GM21367 (cell line): ENCODE measurements around the gene CUEDC2.
A peak's percentile ranks its signal among the peaks of the same experiment; 100 is the strongest.

ENCODE experiments used
- ATAC-seq: cut with Tn5 transposase; IDR thresholded peaks from one replicate; pipeline ENCODE4 v1.9.1; 2021; ENCODE audit not compliant: unreplicated experiment

The CUEDC2 gene, protein sequence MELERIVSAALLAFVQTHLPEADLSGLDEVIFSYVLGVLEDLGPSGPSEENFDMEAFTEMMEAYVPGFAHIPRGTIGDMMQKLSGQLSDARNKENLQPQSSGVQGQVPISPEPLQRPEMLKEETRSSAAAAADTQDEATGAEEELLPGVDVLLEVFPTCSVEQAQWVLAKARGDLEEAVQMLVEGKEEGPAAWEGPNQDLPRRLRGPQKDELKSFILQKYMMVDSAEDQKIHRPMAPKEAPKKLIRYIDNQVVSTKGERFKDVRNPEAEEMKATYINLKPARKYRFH

DNA sequence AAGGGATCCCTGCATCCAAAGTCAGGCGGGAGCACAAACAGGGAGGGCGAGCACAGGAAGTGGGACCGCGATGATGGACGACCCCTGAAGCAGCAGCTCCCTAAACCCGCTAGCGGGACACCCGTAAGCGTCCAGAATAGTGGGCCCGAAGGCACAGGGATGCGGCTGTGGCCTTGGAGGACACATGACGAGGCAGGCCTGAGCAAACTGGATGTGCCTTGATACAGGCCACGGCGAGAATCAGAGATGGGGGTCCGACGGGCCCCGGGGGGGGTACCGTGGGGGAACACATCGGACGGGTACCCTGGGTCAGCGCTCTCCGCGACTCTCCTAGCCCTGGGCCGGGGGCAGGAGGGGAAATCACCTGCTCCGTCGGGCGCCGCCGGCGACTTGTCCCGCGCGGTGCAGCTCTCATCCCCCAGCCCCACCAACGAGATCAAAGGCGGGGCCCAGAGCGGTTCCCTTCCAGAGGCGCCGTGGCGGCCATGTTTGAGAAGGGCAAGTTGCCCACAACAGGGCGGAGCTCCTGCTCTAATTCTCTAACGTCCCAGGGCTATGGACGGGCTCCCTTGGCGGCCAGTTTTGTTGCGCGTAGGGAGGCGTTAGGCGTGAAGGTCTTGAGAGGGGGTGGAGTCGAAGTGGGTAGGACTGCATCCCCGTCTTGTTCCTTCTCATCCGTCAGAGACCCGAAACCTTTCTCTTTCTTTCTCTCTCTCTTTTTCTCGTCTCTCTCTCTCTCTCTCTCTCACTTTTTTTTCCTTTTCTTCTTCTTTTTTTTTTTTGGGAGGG, at the start of gene CUEDC2:
CUEDC2 (minus strand) TSS at position 413 of the 789 bp plus-strand sequence. CDS start 7,386 bp downstream, outside the sequence.
- ATAC-seq: peak; percentile 82

DNA sequence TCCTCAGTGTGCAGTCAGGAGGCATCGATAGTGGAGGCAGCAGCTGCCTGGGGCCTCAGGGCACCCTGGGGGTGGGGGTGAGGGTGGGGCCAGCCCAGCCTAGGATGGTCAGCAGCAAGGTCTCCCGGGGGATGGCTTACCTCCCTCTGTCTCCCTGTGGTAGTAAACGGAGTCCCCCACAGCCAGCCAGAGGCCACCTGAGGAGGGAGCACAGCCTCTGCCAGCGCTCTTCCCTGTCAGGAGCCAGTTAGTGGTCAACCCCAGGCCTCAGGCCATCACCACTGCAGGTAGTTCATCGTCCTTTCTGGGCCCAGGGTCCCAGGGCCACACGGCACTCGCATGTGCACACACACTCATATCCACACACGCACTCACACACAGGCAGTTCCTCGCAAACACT, 48.0 kb upstream of the CUEDC2 start:
- no peak for ATAC-seq

DNA sequence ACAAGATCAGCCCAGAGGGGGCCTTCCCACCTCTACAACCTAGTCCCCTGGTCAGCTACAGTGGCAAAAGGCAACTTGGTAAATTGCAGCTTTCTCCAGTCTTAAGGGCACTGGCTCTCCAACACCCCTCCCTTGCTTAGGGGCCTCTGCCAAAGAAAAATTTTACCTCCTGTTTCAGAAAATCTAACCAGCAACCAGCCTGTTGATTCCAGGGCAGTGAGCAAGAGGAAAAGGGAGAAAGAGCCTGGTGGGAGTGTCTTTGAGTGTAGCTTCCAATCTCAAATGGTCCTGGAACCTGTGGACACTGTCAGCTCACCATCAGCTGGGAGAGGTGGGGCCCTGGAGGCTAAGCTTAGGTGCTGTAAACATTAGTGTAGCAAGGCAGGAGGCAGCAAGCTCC, 47.3 kb upstream of the CUEDC2 start:
- no peak for ATAC-seq

DNA sequence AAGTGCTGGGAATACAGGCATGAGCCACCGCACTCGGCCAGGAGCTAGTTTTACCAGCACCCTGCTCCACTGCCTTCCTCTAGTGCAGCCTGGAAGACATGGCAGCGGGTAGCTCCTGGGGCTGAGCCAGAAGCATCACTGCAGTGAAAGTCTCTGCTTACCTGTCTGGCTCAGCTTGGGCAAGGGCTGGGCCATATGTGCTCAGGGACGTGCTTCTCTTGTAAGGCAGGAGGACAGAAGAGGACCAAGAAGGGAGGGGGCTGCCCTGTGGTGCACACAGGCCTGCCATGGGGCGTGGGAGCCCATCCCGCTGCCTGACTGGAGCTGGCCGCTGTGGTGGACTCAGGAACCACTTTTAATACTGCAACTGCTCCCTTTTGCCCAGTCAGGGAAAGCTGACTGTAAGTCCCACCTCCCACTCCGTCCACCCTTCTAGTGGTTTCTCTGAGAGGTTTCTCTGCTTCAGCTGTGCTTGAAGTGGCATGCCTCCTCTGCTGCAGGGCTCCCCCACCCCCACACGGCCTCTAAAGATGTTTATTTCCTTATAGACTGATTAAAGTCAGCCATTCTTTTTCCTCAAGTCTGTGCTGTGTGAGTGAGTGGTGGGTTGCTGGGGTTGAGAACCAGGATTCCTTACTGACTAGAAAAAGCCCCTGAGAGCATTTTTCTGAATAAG, 44.2 kb upstream of the CUEDC2 start:
- ATAC-seq: no peak

DNA sequence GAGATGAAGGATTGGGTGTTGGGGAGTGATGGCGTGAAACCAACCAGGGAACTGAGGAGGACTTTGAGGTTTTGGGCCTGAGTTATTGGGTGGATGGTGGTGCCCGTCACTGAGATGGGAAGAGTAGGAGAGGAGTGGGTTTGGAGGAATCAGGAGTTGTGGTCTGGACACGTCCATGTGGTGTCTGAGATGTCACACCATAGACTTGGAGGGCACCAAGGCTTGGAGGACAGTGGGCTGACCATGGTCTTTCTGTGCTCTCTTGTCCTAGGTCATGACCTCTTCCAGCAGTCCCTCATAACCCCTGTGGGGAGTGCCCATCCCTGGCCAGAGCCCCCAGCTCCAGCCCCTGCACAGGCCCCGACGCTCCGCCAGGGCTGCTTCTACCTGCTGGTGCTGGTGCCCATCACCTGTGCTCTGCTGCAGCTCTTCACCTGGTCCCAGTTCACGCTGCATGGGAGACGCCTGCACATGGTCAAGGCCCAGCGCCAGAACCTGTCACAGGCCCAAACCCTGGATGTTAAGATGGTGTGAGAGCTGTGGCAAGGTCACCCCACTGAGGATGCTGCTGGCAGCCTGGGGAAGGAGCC, 43.2 kb upstream of the CUEDC2 start:
- no peak for ATAC-seq

DNA sequence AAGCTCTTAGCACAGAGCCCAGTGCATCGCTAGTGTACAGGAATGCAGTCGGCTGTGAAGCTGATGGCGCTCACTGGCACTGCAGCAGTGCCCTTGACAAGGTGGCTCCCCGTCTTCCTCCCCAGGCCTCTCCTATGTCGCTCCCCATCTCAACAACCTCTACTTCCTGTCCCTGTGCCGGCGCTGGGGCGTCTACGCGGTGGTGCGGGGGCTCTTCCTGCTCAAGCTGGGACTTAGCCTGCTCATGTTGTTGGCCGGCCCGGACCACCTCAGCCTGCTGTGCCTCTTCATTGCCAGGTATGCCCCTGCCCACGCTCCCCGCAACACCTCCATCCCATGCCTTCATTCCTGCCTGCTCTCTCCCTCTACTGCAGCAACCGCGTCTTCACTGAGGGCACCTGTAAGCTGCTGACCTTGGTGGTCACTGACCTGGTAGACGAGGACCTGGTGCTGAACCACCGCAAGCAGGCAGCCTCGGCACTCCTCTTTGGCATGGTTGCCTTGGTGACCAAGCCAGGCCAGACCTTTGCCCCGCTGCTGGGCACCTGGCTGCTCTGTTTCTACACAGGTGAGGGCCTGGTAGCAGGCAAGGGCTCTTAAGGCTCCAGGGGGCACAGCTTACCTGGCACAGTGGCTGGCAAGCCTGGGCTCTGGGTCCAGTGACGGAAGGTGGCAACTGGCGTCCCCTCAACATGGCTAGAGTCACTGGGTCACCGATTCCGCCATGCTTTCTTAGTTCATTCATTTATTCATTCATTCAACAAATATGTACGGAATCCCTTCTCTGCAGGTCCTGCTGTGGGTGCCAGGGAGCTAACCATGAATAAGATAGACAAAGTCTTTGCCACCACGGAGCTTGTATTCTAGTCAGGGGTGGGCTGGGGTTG, 41.3 kb upstream of the CUEDC2 start:
- no peak for ATAC-seq

DNA sequence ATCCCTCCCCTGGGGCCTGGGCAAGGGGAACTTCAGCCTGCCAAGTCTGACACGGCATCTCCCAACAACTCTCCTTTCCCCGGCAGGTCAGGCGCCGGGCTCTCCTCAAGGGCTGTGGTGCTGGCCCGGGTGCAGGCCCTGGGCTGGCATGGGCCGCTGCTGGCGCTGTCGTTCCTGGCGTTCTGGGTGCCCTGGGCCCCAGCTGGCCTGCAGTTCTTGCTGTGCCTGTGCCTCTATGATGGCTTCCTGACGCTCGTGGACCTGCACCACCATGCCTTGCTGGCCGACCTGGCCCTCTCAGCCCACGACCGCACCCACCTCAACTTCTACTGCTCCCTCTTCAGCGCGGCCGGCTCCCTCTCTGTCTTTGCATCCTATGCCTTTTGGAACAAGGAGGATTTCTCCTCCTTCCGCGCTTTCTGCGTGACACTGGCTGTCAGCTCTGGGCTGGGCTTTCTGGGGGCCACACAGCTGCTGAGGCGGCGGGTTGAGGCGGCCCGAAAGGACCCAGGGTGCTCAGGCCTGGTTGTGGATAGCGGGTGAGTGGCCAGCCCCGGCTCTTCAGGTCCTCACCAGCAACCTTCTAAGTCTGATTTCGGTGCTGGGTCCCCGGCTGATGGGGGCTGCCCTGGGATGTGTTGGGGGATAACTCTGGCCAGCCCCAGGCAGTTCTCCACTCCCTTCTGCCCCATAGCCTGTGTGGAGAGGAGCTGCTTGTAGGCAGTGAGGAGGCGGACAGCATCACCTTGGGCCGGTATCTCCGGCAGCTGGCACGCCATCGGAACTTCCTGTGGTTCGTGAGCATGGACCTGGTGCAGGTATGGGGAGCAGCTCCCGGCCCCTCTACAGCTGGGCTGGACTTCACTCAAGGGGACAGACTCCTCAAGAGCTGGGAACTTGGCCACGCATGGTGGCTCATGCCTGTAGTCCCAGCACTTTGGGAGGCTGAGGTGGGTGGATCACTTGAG, 38.5 kb upstream of the CUEDC2 start:
- ATAC-seq: no peak

DNA sequence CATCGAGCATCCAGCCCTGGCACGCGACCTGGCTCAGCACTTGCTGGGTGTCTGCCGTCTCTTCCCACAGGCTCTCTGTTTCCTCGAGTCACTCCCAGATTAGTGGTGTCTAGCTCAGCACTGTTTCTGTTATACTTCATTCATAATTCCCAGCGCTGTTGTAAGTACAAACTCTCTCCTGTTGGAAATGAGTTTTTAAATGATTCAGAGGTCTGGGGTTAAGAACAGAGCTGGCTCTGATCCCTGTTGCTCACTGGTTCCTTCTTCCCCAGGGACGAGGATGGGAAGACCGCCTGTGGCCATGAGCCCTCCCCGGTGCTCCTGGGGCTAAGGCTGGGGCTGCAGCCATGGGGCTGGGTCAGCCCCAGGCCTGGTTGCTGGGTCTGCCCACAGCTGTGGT, 36.3 kb upstream of the CUEDC2 start:
- ATAC-seq: no peak

DNA sequence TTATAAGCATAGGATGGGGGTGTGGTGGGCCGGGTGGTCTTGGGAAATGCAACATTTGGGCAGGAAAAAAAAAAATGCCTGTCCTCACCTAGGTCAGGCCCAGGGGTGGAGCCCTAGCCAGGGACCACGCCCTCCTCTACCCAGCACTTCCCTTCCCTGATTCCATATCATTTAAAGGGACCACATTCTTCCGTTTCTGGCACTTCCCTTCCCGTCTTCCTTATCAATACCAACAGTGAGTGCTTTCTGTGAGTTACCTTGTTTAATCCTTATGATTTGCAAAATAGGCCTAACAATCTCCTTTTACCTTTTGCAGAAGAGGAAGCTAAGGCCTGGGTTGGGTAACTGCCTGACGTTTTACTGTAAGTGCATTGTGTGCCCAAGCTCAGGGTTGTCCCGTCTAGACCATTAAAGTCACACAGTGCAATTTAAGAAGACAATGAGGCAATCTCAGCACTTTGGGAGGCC, 35.6 kb upstream of the CUEDC2 start:
- ATAC-seq: no peak

DNA sequence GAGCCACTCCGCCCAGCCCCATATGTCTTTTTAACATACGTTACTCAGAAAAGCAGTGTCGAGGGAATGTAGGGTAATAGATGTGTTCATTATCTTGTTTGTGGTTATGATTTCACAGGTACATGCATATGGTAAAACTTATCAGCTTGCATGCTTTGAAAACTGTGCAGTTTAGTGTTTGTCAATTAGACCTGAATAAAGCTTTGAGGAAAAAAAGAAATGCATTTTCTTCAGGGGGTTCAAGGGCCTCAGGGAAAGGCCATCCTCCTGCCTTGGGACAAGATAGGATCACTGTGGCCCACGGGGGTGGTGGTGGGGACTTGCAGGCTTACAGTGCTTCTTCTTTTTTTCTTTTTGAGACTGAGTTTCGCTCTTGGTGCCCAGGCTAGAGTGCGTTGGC, 34.9 kb upstream of the CUEDC2 start:
- no peak for ATAC-seq

DNA sequence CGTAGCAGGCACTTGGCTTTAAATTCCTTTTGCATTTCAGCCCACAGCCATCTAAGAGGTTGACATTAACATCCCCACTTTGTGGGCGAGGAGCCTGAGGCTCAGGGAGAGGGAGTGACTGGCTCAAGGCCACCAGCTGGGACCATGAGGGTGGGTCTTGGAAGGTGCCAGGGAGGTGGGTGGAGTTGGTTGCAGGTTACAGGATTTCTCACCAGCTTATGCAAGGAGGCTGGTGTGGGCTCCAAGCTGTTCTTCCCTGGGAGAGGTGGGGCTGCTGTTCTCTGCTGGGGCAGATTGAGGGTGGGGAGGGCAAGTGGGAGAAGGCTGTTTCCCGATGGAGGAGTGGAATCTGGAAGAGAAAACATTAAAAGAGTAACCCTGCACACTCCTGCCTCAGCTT, 33.1 kb upstream of the CUEDC2 start:
- ATAC-seq: no peak

DNA sequence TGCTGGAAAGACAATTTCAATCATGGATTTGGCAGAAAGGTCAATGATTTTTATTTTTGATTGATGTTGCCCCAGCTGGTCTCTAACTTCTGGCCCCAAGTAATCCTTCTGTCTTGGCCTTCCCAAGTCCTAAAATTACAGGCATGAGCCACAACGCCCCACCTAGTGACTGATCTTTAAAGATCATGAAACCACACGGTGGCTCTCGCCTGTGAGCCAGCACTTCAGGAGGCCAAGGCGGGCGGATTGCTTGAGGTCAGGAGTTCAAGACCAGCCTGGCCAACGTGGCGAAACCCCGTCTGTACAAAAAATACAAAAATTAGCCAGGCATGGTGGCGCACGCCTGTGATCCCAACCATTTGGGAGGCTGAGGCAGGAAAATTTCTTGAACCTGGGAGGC, 31.6 kb upstream of the CUEDC2 start:
- no peak for ATAC-seq

DNA sequence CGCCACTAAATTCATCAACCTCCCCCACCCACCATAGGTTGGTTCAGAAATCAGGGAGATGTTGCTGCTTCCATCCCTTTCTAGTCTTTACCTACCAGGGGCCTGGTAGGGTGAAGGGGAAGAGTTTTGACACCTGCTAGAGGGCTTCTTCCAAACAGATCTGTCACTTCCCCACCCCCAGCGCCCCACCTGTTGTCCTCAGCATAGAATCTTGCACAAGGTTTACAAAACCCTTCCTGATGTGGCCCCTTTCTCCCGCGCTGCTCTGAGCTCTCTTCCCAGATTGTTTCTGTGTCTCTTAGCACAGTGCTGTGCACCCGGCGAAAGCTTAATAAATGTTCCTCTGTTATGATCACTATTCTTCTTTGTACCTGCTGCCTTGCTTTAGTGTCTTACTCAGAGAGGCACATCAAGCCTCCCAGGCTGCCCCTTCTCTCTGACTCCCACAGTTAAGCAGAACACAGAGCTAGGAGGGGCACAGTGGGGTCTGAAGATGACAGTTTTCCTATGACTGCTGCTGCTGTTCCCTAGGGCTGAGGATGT, 30.2 kb upstream of the CUEDC2 start:
- no peak for ATAC-seq

DNA sequence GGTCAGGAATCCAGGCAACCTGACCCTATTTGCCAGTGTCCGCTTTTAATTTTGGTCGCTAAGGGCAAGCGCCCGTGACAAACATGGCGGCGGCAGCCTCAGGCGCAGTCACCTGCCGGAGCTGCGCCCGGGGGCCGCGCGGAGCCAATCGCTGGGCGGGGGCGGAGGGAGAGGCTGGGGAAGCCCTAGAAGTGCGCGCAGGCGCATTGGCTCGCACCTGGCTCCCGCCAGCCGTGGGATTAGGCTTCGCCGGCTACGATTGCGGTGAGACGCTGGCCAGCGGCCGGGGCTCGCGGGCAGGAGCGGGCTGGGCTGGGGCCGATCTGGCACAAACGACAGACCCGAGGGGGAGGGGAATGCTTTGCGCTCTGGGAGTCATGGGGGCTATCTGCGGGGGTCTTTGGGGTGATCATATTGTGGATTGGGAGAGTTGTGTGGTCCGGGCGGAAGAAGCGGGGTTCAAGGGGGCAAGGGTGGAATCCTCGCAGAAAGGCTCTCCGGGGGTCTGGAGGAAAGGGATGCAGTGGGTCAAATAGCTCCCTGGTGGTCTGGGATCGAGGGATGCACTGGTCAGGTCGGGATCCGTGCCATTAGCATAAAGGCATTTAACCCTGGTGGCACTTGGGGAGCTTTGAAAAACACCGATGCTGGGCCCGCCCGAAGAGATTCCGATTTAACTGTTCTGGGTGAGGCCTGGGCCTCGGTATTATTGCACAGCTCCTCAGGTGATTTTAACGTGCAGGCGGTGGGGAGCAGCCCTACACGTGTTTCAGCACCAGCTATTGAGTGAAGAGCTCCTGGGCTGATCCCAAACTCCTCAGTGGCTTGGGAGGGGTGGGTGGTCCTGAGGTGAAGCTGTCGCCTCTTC, 29.0 kb upstream of the CUEDC2 start:
- ATAC-seq: peak; percentile 80

DNA sequence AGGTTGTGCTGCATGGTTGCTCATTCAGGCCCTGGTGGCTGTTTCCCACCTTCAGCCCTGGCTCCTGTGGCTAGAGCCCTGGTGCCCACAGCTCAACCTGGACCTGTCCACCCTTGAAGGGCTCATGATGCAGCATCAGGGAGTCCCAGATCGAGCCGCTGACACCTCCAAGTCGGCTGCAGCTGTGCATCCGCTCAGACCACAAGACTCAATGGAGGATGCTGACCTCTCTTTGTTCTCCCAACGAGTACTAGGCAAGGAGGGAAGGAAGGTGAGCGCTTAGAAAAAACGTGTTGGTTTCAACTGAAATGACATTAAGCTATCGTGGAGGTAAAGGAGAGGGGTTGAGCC, 28.4 kb upstream of the CUEDC2 start:
- peak; percentile 6 for ATAC-seq

DNA sequence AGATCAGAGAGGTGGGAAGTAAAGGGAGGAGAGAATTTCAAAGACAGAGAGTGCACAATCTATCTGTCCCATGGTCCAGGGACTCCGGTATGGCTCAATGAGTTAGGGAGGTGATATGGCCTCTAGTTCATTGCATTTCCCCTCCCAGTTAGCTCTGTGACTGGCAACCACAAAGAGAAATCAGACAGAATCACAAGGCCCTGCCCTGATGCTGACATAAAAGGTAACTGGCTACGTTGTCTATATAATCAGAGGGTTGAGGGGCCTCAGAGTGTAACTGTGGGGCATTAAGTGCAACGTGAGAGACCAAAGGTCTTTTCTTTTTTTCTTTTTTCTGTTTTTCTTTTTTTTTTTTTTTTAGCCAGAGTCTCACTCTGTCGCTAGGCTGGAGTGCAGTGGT, 26.3 kb upstream of the CUEDC2 start:
- no peak for ATAC-seq

DNA sequence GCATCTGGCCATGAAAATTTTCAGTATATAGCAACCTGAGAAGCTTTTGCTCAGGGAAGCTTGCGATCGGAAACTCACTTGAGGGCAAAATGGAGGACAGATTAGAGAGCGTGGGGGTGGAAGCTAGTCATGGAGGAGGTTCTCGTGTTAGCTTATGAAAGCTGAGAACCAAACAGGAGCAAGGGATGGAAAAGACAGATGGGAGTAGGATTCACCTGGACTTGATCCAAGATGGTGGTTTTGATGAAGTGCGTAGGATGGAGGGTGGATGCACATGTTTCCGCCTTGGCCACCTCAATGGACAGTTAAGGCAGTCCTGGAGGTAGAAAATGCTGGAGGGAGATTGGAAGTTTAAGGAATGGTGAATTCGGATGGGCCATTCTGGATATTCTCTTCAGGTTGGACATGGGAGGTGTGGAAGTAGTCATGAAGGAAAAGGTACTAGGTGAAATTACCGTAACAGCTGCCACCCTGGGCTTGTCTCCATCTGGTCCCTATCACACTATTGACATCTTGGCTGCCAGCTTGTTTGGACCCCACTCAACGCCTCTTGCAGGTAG, 25.3 kb upstream of the CUEDC2 start:
- ATAC-seq: no peak

DNA sequence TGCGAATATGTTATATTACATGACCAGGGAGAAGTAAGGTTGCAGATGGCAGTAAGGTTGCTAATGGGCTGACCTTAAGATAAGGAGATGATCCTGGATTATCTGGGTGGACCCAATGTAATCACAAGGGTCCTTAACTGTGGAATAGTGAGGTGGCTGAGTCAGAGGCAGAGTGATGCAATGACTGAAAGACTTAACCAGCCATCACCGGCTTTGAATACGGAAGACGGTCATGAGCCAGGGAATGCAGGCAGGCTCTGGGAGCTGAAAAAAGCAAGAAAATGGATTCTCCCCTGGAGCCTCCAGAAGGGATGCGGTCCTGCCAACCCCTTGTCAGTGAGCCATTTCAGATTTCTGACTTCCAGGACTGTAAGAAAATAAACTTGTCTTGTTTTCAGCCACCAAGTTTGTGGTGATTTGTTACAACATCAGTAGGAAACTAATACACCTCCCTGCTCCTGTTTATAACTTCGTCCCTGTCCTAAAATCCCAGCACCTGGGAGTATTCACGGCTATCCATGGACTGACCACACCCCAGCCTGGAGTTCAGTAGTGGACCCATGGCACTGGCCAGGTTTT, 23.6 kb upstream of the CUEDC2 start:
- no peak for ATAC-seq
